HFF-Myc (cell line): ENCODE results near the gene GRB2.
"Not testable (repeated sequence)": the region's sequence is repeated elsewhere in the genome, so short reads cannot be mapped to it uniquely, and the experiment has no call there.

Experiments
- DNase-seq: peaks from one replicate; pipeline ENCODE4 v3.0.0-alpha.2; 2011; ENCODE audit warnings: low read depth; ENCODE audit errors: extremely low read depth
- H3K4me3 ChIP-seq: replicated peaks from 2 replicates; pipeline ENCODE4 v1.5.1; 2011; ENCODE audit warnings: low read depth, mild to moderate bottlenecking, control low read depth, low read length
- TF ChIP-seq, protein P1 (sequence below): IDR thresholded peaks from 2 replicates; pipeline ENCODE4 v1.5.1; 2012; ENCODE audit warnings: mild to moderate bottlenecking, low read depth, low read length, control low read depth; ENCODE audit errors: missing control alignments

Gene GRB2

GRCh38 chr17:75386430-75386829 is 19.0 kb downstream of the GRB2 start:
- TF ChIP-seq, protein P1, sequence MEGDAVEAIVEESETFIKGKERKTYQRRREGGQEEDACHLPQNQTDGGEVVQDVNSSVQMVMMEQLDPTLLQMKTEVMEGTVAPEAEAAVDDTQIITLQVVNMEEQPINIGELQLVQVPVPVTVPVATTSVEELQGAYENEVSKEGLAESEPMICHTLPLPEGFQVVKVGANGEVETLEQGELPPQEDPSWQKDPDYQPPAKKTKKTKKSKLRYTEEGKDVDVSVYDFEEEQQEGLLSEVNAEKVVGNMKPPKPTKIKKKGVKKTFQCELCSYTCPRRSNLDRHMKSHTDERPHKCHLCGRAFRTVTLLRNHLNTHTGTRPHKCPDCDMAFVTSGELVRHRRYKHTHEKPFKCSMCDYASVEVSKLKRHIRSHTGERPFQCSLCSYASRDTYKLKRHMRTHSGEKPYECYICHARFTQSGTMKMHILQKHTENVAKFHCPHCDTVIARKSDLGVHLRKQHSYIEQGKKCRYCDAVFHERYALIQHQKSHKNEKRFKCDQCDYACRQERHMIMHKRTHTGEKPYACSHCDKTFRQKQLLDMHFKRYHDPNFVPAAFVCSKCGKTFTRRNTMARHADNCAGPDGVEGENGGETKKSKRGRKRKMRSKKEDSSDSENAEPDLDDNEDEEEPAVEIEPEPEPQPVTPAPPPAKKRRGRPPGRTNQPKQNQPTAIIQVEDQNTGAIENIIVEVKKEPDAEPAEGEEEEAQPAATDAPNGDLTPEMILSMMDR, result no peak
- DNase-seq, result no peak
- no peak overlapping the region for H3K4me3 ChIP-seq

- DNase-seq, result no peak
- no peak overlapping the region for H3K4me3 ChIP-seq
- TF ChIP-seq, protein P1, result no peak
Observed at GRCh38 chr17:75384751-75385150, 20.7 kb downstream of the GRB2 start.

DNA sequence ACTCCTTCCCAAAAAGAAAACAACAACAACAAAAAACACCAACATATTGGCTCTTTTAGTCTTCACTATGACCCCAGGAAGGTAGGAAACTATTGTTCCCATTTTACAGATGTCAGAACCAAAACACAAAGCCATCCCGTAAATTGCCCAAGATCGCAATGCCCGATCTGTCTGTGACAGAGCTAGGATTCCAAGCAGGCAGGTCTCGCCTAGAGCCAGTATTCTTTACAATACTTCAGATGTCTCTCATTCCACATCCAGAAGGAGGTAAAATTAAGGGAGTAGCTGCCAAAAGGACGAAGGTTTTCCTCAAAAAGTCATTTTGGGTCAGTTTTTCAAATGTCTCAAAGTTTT is 21.7 kb downstream of the GRB2 start:
- TF ChIP-seq, protein P1, result no peak
- no peak for DNase-seq
- no peak overlapping the region for H3K4me3 ChIP-seq

DNA sequence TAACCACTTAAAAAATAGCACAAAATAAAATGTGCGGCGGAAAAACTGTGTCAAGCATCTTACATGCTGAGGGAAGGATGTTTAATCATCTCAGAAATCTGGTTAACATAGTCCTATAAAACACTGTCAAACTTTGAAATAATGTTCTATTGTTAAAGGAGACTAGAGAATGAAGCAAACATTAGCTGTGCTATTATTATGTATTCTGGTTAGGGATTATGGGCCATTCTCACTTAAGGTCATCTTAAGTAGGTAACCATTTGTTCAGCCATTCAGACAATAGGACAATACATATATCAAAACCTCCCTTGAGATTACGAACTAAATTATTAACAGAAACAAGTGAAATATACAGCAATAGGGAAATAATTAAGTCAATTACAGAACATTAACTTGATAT is 24.7 kb downstream of the GRB2 start:
- TF ChIP-seq, protein P1, result no peak
- H3K4me3 ChIP-seq, result no peak overlapping the region
- DNase-seq, result no peak

DNA sequence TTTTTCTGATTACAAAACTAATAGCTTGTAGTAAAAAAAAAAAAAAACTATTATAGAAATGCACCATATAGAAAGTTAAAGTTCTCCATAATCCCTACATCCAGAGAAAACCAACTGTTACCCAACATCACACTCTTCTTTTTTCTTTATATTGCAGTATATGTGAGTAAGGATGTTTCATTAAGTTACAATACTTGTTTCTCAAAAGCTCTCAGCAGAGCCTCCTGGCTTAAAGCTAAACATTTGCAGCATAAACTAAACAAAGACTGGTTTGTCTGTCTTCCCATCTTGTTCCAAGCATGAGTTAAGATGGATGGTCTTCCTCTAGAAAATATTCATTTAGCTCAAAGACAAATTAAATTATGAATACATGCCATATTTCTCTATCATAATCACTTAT is 25.2 kb downstream of the GRB2 start:
- TF ChIP-seq, protein P1, result no peak
- no peak overlapping the region for H3K4me3 ChIP-seq
- DNase-seq, result no peak

GRCh38 chr17:75379426-75379825 is 26.1 kb downstream of the GRB2 start:
- H3K4me3 ChIP-seq, DNase-seq: not testable (repeated sequence)

DNA sequence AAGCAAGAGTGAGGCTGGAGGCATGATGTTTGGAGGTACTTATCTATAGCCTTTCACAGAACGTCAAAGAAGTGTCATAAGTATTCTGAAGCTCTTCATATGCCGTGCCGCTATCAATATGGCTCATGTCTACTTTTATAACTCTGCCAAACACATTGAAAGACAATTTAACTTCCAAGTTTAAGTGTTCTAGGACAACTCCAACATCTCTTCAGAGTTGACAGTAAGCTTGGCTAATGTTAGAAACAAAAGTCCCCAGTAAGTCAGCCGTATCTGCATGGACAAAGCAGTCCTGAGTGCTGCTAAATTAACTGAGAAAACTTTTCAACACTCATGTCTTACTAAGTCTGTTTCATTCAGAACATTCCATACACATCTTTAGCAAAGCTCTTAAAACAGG is 32.2 kb downstream of the GRB2 start:
- no peak overlapping the region for H3K4me3 ChIP-seq
- no peak for DNase-seq
- TF ChIP-seq, protein P1, result no peak
